Measurements from ENCODE around the gene SRD5A1.

The SRD5A1 gene, protein sequence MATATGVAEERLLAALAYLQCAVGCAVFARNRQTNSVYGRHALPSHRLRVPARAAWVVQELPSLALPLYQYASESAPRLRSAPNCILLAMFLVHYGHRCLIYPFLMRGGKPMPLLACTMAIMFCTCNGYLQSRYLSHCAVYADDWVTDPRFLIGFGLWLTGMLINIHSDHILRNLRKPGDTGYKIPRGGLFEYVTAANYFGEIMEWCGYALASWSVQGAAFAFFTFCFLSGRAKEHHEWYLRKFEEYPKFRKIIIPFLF

DNA sequence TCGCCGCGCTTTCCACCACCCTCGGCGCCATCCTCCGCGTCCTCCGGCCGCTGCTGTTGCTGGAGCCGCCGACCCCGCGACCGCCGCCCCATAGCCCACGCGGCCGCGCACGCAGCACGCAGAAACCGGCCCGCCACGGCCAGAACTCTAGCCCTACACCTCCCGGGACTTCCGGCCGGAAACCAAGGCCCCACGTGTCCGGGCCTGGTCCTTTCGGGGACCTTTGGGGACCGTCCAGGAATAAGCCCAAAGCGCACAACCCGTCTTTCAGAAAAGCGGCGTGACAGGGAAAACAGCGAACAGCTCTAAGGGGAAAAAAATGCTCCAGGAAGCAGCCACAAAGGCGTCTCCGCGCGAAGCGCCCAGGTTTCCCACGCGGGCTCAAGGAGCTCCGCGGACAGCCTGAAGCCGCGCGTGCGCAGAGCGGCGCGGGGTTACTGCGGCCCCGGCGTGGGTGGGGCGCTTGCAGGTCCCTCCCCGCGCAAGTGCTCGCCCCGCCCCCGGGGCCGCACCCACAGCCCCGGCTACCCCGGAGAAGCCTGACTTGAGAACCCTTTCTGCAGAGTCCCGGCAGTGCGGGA is at the start of gene SRD5A1, which contains the start of gene NSUN2:
TSS of gene SRD5A1 (plus strand) at position 553 of the 581 bp plus-strand sequence. CDS start 137 bp downstream, outside the sequence.
TSS of gene NSUN2 (minus strand) at position 157 of the 581 bp plus-strand sequence. CDS start at position 92, 65 bp downstream.
- DNase-seq, result peak; percentile 78 to 79

DNA sequence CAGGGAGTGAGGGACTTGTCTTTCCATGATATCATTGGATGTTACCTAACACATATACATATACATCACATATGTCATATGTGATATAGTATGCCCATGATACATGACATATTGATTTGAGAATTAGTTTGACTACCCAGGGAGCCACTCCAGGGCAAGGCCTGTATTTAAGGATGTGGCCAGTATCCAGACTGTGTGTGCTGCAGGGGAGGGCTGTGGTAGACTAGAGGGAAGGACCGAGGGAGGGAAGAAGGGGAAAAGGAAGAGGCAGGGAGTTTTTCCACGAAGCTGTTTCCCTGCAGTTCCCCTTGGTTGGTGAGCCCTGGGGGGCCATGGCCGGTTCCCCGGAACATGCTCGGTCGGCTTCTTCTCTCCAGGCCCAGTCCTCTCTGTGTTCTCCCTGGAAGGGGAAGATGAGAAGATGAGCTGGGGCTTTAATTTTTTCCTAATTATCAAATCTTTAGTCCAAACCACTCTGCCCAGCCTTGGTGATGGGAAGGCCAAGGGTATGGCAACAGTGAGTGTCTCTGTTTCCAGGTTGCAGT is 49.1 kb upstream of the SRD5A1 start:
- DNase-seq, result no peak

DNA sequence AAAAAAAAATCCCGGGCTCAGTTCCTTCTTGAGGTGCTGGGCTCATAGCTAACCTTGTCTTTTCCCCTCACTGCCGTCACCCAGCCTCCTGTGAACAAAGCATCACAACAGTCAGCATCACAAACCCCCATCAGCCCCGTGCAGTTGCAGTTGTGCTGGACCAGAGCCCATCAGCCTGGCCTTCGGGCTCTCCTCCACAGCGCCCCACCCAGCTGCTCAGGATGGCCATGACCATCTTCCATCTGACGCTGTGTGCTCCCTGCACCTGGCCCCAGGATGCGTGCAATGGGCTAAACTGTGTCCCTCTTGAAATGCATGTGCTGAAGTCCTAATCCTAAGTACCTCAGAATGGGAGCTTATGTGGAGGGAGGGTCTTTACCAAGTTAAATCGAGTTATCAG is 48.5 kb upstream of the SRD5A1 start:
- no peak for DNase-seq

DNA sequence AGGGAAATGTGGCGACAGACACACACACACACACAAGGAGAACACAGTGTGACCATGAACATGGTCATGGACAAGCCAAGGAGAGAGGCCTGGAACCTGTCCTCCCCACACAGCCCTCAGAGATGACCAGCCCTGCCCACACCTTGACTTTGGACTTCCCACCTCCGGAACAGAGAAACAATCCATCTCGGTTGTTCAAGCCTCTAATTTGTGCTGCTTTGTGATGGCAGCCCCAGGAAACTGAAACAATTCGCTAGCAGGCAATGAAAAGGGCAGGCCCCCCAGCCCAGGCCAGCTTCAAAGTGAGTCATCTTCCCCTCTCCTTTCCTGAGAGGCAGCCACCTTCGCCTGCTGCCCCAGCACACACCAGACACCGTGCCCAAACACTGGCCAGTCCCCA is 48.1 kb upstream of the SRD5A1 start:
- DNase-seq, result no peak

DNA sequence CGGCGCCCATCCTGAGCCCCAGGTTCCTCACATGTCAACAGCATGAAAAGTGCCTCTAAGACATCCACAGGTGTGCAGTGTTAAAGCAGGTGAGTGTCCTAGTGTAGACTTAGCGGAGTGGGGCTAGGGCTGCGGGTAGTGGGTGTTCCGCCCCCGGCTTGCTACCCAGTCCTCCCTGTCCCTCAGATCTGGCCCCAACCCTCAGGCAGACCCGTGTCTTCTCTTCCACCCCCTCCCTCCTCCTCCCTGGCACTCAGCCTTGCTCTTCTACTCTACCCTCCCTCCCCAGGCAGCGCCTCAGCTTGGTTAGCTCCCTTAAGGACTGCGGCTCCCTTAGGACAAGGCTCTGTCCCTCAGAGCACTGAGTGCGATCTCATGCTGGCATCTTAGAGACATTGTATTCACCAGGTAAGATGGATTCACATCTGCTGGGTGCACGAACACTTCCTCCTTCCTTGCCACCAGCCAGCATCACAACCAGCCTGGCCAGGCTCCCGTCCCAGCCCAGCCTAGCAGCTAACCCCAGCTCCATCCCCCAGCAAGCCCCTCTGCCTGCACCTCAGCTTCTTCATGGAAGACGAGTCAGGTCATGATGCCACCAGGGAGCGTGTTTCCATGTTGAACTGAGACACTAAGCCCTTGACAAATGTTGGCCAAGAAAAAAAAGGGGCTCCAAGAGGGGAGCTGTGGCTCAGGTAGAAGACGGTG is 47.1 kb upstream of the SRD5A1 start:
- DNase-seq, result no peak

DNA sequence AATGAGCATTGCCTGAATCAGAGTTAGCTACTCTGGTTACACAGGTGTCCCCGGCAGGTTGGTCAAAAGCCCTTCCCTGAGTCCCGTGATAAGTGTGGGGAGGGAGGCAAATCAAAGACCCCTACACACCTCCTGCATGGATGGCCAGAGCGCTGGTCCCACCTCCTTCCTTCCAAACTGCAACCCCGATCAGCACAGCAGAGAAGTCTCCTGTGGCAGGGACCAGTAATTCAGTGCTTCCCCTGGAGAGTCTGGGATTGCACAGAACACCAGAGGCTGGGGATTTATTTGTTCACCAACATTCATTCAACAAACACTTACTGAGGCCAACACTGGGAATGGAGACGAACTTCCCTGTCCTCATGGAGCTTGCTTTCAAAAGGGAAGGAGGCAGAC is 46.6 kb upstream of the SRD5A1 start:
- no peak for DNase-seq

DNA sequence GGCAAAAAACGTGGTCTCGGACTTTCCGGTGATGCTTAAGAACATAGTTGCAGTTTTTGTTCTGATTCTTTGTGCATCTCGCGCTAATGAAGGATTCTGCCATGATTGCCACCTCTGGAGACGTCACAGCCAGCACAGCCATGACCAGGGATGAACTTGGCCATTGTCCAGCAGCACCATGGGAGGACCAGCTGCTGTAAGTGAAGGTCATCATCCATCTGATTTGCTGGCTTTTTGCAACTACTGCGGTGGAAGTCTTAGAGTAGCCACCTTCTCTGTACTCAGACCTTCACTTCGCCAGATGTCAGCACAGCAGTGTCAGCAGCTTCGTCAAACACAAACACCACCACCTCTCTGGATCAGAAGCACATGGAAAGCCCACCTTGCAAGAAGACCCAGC is 46.1 kb upstream of the SRD5A1 start:
- DNase-seq, result no peak

DNA sequence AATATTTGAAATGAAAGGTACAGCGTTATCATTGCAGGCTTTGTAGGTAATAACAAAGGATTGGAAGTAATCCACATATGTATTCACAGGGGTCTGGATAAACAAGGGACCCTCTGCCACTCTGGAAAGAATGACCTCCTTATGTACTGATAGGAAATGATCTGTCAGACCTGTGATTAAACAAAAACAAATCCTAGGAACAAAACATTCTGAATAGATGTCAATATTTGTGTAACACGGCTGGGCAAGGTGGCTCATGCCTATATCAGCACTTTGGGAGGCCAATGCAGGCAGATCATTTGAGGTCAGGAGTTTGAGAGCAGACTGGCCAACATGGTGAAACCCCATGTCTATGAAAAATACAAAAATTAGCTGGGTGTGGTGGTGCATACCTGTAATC is 42.7 kb upstream of the SRD5A1 start:
- no peak for DNase-seq

DNA sequence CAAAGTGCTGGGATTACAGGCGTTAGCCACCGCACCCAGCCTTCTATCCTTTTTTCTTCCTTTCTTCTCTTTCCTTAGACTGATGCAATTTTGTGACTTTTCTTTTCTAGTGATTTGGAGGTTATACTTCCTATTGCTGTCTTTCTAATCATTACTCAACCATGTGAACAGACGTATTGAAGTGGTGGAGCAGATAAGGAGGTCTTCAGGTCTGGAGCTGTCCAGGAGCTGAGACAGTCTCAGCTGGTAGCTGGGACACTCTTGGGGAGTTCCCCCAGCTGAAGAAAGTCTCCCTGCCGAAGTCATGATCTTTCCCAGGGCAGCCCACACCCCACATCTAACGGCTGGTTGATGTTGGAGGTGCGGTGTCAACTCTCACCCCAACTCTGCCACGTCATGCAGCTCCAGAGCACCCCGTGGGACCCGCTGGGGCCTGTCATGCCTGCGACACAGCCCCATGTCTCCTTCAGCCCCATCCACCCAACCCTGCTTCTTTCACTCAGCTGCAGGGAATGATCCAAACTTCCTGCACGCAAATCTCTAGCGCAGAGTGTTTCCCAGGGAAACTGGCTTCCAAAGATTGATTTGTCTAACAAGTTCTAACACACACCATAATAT is 41.5 kb upstream of the SRD5A1 start:
- DNase-seq, result no peak

DNA sequence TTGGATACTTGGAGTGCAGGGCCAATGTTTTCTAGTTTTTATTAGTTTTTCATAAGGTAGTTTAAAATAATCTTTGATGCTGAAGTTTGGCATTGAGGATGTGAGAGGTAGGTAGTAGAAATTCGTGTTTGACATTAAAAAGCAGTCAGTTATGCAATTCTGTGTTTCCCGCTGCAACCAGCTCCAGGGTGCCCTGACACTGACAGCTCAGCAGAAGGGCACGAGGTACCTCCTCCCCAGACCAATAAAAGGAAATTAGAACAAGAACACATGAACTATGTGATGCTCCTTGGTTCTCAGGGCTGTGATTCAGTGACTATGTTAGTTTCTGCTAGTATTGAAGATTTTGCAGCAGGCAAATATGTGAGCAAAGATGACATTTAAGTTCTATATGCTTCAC is 40.6 kb upstream of the SRD5A1 start:
- DNase-seq, result no peak

DNA sequence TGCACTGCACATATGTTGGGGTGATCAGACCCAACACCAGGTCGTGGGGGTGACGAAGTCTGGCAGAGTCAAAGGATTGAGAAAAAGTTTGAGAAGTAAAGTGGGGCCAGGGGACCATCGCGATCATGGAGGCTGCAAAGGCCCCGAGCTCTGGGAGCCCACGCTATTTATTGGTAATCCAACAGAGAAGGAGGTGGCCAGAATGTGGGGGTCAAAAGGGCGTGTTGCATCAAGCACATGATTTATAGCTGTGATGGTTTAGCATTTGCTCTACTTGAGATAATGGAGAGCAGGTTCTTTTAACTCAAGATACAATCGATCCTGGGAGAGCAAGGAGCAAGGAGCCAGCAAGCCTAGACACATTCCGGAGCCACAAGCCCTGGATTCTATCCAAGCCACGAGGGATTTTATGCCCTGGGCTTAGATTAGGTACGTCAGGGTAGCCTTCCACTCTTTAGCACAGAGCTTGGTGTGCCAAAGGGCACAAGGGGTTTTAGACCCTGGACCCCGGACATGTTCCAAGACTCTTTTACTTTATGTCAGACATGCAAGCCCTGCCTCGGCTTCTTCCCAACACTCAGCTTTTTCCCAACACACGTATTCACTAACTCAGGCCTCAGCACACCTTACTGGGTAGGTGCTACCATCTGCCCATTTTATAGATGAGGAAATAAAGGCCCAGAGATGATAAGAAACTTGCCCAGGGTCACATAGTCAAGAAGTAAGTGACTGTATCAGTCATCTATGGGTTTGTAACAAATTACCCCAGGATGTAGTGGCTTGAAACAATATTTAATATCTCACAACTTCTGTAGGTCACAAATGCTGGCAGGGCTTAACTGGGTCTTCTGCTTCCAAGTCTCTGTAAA is 39.9 kb upstream of the SRD5A1 start:
- DNase-seq, result no peak

DNA sequence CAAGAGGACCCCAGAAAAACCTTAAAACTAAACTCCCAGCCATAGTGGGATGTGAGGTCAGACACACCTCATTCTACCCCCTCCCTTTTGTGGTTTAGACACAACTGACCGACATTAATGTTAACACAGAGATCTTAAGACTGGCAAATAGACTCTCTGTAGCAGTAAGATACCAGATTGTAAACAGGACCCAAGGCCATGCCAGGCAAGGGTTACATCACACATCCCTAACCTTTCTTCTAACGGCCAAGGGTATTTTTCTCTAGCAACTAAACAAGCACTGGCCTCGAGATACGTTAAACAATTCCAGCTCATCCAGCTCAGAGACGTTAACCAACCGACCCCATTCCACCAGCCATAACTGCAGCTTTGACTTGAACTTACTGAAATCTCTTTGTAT is 39.2 kb upstream of the SRD5A1 start:
- DNase-seq, result no peak

DNA sequence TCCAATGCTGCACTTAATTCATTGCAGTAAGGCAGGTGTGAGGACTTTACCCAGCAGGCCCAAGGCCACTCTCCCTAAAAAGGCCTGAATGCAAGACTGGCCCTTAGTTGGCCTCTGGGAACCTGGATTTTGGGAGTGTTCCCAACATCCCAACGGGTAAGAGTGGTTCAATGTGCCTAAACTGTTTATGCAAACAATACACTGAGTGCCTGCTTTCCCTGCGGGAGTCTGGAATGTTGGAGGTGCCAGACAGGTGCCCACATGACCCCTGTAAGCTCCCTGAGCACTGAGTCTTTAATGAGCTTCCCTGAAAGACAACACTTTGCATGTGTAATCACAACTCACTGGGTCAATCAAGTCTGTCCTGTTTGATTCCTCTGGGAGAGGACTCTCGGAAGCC is 37.8 kb upstream of the SRD5A1 start:
- no peak for DNase-seq

DNA sequence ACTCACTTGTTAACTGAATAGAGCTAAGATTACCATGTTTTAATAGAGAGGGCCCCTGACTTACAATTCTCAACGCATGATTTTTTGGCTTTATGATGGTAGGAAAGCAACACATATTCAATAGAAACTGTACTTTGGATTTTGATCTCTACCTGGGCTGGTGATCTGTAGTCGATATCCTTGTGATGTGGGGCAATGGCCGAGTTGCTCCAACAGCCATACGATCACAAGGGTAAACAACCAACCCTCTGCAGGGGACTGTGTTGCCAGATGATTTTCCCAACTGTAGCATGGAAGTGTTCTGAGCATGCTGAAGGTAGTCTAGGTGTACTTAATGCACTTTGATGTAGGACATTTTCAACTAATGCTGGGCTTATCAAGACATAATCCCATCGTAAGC is 36.9 kb upstream of the SRD5A1 start:
- no peak for DNase-seq

DNA sequence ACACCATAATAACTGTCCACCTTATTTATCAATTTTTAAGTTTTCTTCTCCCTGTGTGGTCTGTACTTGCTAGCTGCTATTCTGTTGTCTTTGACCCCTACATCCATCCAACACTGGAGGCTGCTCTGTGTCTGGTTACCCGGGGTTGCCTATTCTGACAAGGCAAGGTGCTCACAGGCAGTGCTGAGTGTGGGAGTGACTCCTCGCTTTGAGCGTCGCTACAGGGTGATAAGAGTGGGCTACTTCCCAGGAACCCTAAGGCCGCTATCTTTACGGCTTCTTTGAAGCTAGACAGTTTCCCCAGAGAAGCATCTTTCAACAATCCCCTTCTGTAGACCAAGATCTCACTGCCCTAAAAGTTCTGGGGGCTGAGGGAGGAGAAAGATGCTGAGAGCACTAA is 35.7 kb upstream of the SRD5A1 start:
- DNase-seq, result no peak

DNA sequence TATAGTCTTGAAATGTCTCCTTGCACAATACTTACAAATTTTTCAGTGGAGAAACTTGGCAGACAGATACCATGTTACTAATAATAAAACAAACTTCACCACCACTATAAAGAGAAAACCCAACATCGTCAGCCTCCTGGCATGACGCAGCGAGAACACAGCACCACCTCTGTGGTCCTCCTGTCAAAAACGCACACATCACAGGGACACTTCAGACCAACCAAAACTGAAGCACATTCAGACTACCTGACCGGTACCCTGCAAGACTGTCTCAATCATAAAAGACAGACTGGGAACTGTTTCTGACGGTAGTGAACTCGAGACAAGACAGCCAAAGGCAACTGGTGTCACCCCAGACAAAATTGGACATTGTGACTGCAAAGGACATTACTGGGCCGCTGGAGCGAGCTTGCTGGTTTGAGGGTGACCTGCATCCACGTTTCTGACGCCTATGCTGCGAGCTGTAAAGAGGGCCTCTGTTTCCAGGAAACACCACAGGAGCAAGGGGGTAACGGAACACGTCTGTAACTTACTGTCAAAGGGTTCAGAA is 34.8 kb upstream of the SRD5A1 start:
- DNase-seq, result no peak

DNA sequence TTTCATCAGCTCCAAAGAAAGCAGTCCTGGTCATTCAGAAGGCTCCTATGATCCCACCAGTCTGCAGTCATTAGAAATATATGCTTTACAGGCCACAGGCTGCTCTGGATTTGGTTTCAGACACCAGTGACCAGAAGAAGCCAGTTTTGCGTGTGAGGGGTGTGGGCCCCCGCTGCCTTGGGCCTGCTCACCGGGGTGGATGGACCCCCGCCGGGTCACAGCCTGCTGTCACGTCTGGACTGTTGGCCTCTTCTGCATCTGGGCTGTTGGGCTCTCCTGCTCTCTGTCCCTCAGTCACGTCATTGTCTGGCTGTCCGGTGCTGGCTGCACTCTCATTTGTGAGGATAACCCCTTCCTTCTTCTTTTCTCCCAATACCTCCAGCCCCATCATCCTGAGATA is 33.5 kb upstream of the SRD5A1 start:
- DNase-seq, result no peak

DNA sequence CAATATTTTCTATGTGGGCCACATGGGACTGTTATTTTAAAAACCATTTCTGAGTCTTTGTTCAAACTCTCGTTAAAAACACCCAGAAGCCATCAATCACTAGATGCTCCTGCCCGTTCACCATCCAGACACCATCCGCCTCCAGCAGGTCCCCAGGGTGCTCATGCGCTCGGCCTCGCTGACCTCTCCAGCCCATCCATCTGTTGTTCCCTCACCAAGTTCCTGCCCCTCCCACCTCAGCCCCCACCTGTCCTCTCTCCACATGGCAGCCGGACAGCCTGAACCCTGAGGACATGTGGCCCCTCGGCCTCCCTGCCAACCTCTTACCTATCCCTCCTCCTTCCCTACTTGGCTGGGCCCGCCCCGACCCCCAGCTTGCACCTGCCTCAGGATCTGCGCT is 32.0 kb upstream of the SRD5A1 start:
- no peak for DNase-seq

DNA sequence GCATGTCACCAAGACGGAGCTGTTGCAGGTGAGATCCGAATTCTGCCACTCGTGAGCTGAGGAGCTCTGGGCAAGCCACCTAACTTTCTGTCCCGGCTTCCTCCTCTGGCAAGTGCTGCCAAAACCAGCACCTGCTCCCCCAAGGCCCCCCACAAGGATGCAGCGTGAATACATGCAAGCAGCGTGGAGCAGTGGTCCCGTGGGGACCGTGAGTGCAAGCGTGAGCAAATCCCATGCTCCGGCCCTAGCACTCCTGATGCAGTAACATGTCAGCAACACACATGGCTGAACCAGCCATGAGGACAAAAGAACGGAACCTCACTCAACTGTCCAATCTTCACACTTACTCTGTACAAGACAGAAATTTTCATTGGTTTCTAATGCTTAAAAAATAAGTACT is 31.4 kb upstream of the SRD5A1 start:
- no peak for DNase-seq

DNA sequence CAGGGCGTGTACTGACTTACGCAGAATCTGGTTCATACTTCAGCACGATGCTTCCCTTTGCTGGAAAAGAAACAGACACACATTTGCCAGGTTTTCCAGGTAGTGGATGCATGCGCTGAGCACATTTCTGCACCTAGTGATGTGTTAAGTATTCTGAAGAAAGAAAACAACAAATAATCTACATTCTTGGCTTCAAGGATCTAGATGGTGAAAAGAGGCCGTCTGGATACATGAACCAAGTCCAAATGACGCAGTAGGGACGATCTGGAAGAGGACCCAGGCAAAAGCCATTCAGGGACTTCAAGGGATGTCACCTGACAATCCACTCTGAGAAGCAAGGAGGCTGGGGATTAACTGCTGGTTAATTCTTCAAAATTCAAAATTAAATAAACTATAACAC is 30.8 kb upstream of the SRD5A1 start:
- DNase-seq, result no peak

DNA sequence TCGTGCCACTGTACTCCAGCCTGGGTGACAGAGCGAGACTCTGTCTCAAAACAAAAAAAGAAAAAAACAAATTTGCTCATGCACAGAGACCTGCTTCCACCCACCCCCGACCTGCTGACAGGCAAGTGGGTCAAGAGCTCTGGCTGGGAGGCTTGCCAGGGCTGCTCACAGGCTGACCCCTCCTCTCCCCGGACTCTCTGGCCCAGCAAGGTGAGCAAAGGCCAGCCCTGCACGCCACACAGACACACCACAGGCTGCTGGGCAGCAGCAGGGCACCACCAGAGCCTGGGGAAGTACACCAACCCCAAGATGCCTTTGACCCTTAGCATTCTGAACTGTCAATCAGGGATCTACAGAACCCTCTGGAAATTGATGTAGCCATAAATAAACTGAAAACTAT is 29.6 kb upstream of the SRD5A1 start:
- no peak for DNase-seq

DNA sequence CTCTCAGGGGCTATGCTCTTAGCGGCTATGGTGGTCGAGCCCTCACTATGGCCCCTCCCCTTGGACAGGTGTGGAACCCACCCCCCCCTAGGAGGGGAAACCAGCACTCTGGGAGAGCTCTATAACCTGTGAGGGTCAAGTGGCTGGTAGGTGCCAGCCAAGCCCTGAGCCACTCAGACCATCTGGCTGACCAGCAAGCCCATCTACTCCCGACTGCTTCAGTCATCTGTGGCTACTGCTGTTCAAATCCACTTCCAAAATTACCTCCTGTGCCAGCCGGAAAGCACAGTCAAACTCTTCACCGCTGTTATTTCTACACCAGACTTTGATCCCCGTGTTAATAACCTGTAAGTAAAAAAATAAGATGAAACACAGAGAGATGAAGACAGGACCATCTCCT is 28.9 kb upstream of the SRD5A1 start:
- DNase-seq, result no peak

Data from Kasumi-1 (cell line).